Limb (tissue), 2 donors: ENCODE results near the gene SPATA13.

Source experiments
- DNase-seq, 2 donors: peaks; one replicate each; pipeline ENCODE4 v3.0.0-alpha.2; 2016; ENCODE audit errors: extremely low spot score in 2 of 2

Gene SPATA13

GRCh38 chr13:24250376-24251057 is 90.0 kb downstream of the SPATA13 start:
- DNase-seq = no peak

- DNase-seq = no peak
These were observed 91.0 kb downstream of the SPATA13 start for GRCh38 chr13:24251525-24251924.

DNA sequence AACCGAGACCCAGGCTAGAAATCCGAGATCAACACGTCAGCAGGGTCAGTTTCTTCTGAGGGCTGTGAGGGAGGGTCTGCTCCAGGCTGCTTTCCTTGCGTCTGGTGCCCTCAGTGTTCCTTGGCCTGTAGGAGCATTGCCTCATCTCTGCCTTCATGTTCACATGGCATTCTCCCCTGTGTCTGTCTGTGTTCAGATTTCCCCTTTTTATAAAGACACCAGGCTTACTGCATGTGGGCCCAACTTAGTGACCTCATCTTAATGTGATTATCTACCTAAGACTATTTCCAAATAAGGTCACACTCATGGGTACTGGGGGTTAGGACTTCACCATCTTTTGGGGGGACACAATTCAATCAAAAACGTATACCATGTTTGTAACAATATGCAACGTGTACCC is 91.6 kb downstream of the SPATA13 start:
- no peak for DNase-seq

DNA sequence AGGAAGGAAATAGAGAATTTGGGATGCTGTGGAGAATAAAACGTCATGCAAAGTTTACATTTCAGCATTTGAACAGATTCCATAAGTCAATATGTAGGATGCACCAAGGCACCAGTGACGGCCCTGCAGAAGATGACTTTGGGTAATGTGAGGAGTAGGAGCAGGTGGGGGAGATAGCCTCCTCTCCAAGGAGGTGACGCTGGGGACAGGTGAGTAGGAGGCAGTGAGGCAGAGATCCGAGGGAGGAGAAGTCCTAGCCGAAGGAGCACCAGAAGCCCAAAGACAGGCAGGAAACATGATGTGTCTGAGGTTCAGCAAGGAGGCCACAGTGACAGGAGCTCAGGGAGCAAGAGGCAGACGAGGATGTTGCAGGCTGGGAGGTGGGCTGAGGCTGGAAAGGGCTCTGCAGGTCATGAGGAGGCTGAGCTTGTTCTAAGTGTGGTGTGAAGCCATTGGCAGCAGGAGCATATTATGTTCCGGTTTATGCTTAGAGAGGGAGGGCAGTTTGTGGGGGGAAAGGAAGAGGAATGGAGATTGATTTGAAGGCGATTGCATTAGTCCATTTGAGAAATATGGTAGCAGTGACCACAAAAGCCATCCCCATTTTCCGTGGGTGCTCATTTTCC is 93.1 kb downstream of the SPATA13 start:
- DNase-seq = no peak

GRCh38 chr13:24254146-24254841 is 93.8 kb downstream of the SPATA13 start:
- no peak for DNase-seq

DNA sequence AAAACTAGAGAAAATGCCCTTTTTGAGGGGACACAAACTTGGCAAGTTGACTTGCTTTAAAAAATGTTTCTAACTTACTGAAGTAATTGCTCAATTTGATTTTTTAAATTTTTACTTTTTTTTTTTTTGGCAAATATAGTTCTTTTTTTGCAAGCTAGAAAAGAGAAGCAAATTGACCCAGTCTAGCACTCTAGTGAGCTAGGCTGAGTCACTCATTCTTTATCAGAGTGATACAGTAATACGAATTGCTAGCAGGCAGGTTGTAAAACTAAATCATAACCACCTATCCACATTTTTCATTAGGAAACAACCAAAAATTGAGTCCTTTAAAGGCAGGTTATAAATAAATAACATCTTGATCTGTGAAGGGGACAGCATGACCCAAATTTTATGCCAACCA is 97.0 kb downstream of the SPATA13 start:
- DNase-seq = no peak

DNA sequence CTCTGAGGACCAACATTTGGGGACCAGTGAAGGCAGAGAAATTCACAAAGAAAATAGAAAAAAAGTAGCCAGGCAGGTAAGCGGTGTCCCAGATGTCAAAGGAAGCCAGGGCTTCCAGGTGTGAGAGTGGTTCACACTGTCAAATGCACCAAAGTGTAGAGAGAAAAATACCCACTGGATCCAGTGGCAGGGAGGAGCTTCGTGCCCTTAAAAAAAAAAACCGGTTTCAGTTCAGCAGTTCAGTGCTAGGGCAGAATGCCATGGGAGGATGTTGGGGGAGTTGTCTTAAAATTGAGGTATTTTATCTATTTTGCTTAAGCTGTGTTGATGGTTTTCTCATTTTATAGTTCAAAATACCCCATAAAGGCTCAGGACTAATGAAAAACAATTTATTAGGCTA is 101.0 kb downstream of the SPATA13 start:
- DNase-seq = no peak

DNA sequence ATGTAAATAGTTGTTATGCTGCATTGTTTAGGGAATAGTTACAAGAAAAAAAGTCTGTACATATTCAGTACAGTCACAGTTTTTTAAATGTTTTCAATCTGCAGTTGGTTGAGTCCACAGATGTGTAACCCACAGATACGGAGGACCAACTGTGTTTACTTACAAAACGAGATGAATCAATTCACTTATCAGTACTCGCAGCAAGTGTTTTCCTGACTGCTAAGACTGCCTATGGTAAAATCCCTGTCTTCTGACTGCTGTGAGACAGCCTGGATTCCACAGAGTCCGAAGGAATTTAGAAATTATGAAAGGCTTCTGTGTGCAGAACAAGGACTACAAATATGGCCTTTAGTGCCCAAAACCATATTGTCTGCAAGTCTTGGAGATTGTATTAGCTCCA is 103.1 kb downstream of the SPATA13 start:
- no peak for DNase-seq

DNA sequence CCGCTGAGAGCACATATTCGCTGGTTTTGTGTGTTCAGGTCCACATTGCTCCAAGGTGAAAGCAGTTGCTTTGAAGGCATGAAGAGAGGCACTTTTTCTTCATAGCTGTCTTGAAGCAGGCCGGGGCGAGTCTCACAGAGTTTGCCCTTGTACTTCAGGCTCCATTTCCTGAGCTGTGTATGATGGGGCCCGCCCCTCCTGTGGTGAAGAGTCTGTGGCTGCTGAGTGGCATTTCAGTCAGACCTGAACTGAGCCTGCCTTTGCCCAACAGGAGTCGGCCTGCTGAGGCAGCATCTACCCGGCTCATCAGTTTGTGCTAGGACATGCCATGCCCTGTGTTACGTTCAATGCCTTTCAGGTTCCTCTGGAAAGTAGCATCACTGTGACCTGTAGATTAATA is 104.5 kb downstream of the SPATA13 start:
- no peak for DNase-seq

- no peak for DNase-seq
These were observed 104.9 kb downstream of the SPATA13 start for GRCh38 chr13:24265453-24265852.

GRCh38 chr13:24267274-24267673 is 106.8 kb downstream of the SPATA13 start:
- no peak for DNase-seq

- no peak for DNase-seq
These were observed 107.3 kb downstream of the SPATA13 start for GRCh38 chr13:24267801-24268200.

DNA sequence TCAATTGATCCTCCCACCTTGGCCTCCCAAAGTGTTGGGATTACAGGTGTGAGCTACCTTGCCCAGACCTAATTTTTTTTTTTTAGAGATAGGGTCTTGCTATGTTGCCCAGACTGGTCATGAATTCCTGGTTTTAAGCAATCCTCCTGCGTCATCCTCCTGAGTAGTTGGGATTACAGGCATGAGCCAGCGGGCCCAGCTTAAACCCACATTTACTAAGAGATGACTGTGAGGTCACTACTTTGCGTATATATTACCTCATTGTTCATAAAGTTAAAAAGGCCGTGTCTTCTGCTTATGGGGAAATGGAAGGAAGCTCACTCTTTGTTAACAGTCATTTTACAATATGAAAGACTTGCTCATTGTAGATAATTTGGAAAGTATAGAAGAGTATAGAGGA is 109.3 kb downstream of the SPATA13 start:
- DNase-seq = no peak

DNA sequence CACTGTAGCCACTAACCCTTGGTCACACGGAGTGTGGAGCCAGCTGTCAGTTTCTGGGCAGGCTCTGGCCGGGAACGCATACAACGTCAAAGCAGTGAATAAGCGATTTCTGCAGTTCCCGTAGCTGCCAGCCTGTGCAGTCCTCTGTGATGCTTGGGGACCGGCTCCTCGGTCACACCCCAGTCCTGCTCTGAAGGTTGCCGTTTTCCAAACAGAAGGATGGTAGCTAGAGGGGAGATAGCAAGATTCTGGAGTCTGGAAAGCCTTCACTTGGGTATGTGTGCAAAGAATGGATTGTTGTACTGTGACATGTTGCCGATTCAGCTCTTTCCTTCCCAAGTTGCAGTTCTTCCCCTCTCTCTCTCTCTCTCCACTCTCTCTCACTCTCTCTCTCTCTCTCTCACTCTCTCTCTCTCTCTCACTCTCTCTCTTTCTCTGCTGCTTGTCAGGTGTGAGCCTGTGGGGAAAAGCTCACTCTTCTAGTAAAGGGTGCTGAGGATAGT is 110.2 kb downstream of the SPATA13 start:
- peak; percentile 40 to 56 for DNase-seq

DNA sequence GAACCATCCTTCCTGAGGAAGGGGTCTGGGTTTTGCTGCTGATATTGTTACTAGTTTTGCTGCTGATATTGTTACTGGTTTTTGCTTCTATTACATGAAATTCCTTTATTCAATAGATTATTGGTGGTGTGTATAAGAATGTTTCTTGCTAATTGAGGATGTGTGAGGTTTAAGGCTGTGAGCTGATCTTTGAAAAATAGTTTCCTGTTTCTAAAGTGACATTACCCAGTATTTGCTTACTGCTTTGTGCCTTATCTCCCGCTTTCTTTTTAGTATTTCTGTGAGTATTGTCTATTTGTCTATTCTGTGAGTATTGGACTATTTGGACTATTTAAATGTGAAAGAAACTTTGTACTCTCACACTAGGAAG is 110.7 kb downstream of the SPATA13 start:
- DNase-seq = no peak

DNA sequence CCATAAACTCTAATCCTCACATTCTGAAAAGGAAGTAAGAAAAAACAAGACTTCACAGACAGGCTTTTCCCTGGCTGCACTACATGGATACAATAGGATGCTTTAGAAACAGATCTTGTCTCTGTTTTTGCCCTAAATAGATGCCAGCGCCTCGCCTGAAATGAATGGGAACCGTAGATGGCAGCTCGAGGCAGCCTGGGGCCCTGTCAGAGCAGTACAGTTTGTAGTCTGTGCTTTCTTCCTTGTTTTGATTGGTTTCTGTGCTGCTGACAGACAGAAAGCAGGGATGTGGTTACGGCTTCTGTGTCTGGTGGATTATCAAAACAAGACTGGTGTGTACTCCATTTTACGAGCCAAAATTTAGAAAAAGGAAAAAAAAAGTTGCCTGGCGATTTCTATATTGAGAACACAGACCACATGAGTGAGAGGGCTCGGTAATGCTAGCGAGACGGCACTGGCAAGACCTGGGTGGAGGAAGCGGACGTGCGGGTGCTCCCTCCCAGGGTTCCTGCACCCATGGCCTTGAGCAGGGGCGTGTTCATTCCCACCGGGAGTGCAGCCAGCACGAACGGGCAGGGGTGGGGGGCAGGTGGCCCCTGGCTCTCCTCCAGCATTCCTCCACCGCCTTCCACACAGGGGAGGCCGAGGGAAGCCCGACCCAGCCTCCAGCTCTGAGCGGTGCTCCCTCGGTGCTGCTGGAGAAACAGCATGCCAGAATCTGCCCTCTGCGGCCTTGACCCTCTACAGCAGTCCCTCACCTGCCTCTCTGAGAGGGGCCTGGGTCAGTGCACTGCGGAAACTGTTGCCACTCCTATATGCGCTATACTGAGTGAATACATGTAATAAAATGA is 111.3 kb downstream of the SPATA13 start:
- DNase-seq = peak; percentile 48 to 67

DNA sequence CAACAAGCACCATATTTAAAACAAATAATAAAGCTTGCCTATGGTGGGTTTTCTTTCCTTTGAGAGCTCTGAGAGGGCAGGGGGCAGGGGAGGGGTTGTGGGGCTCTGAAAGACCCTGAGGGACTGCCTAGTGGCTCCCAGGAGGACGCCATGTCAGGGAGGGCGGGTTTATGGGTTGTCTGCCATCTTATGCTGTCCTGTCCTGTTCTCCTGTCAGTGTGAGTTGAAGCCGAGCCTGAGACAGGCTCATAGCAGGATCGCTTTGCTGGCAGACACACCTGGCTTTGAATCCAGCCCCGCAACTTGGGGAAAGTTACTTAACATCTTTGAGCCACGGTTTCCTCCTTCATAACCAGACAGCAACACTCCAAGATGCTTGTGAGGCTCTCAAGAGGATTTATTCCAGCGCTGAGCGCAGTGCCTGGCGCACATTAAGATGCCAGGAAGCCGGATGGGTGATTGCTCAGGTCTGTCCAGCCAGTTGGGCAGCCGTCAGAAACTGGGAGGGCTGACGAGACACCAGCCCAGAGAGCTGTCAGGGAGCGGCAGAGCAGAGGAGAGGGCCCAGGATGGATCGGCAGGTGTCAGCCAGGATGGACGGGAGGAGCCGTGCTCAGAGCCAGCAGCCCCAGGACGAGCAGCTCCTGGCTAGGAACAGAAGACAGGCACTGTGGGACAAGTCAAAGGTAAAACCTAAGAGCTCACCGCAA is 112.1 kb downstream of the SPATA13 start:
- DNase-seq = no peak

GRCh38 chr13:24273926-24274325 is 113.4 kb downstream of the SPATA13 start:
- no peak for DNase-seq

DNA sequence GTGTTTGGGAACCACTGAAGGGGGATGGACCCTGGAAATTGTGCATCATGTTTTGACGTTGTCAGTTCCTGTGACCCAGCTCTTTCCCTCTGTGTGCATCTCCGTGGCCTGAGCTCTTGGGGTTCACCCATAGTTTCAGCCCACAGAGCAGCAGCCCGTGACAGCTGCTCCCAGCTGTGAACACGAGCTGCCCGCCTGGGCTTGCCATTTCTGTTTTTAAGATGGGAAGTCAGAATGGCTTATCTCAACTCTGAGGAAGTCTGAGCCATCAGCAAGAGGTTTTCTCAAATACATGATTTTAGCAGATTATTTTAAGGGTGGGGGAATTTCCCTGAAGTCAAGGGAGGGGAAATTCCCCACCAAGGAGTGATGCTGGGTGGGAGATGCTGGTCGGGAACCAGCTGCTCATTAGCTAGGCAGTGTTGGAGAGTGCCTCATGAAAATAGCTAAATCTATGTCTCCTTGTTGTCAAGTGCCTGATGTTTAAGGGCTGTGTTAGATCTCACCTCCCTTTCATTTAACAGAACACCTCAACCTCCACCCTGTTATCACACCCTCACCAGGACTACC is 114.0 kb downstream of the SPATA13 start:
- peak in 1 of 2 donors; percentile 36 for DNase-seq

DNA sequence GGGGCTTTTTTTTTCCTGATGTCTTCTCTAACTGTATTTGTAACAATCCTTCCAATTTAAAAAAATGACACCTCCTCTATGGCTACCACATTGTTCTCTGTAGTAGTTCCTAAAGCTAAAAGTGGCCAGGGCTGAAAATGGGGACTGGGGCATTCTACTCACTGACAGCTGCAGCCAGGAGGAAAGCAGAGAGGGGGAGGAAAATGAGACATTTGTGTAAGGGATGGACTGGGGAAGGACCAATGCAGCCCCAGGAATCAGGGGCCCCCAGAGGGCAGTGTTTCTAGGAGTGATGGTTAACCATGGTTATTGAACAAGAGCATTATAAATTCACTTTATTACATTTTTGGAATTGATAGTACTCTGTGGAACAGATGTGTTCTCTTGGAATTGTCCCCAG is 114.5 kb downstream of the SPATA13 start:
- no peak for DNase-seq

- no peak for DNase-seq
These were observed 115.8 kb downstream of the SPATA13 start for GRCh38 chr13:24276306-24276705.
